Mesenteric fat pad (tissue), 1 donor: ENCODE measurements around the gene CDH19. TPM values are rescaled to one million over a fixed set of nuclear protein-coding genes. Genes with fewer than 3 reads are reported as not detected.

Experiments
- DNase-seq: peaks from one replicate; pipeline ENCODE4 v3.0.0-alpha.2; 2020; ENCODE audit warnings: low spot score
- total RNA-seq: library from RNA; stranded (reverse); fragmentation: NEBNext Ultra II Directional; extraction: Animal tissue kit (Norgen Biotek cat#: 25700); gene quantifications from one replicate; pipeline ENCODE4 v1.2.1, GENCODE V29; 2021
- donor health status: DM: yes; HTN: yes; CAD: no.

The CDH19 gene
- total RNA-seq, 1 donor from 2014 or later, result 0.35 TPM

- no peak for DNase-seq
Observed at GRCh38 chr18:66457245-66457644, 146.6 kb downstream of the CDH19 start.
